SK-N-MC (cell line): Measurements from ENCODE around the gene BRI3.

Source experiments
- EZH2 ChIP-seq: fragments of 200-600 bp; sonication (generic); IDR thresholded peaks from one replicate; pipeline ENCODE4 v1.6.1; 2017; ENCODE audit warnings: antibody characterized with exemption
- FOXP2 ChIP-seq: optimal IDR thresholded peaks from 2 replicates; pipeline ENCODE3; 2011; ENCODE audit warnings: mild to moderate bottlenecking, moderate library complexity; ENCODE audit not compliant: insufficient read depth; ENCODE audit errors: extremely low read length, control extremely low read depth
- POLR2AphosphoS5 ChIP-seq: IDR thresholded peaks from 2 replicates; pipeline ENCODE4 v1.6.1; 2012; ENCODE audit warnings: mild to moderate bottlenecking, low read depth, low read length, borderline replicate concordance

DNA sequence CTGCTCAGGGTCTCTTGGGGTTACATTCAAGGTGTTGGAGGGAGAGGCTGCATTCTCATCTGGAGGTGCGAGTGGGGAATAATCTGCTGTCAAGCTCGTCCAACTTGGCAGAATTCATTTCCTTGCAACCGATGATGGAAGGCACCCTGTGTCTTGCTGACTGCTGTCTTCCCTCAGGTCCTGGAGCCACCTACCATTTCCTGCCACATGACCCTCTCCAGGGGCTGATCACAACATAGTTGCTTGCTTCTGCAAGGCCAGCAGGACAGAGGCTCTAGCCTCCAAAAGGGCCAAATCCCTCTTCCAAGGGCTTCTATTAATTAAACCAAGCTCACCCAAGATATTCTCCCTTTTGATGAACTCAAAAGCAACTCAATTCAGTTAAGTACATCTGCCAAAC is 14.2 kb upstream of the BRI3 start:
- TF ChIP-seq EZH2 (no peak), POLR2AphosphoS5 (no peak), FOXP2 (no peak)
